GM23338 (cell line): ENCODE data around the gene ZBTB1. TPM values are rescaled to one million over a fixed set of nuclear protein-coding genes. Genes with fewer than 3 reads are reported as not detected.
"Not testable (repeated sequence)": the region's sequence is repeated elsewhere in the genome, so short reads cannot be mapped to it uniquely, and the experiment has no call there.

Source experiments
- ATAC-seq: fragments of 200-7000 bp; cut with Tn5 transposase; 3 replicates; pipeline ENCODE4 v1.9.1; 2020
- DNase-seq: peaks from one replicate; pipeline ENCODE4 v3.0.0-alpha.2; 2015; ENCODE audit warnings: low spot score
- H2AFZ ChIP-seq: fragments of 200-600 bp; sonication (generic); 2 replicates; pipeline ENCODE4 v1.8.0; 2016; ENCODE audit warnings: antibody characterized with exemption, mild to moderate bottlenecking, moderate library complexity
- H3F3A ChIP-seq: fragments of 200-600 bp; sonication (generic); replicated peaks from 2 replicates; pipeline ENCODE4 v1.8.0; 2017; ENCODE audit warnings: antibody characterized with exemption, mixed run types, low read depth
- H3K27ac ChIP-seq: fragments of 200-600 bp; sonication (generic); 2 replicates; pipeline ENCODE4 v1.6.1; 2016; ENCODE audit warnings: low read depth
- H3K27me3 ChIP-seq: fragments of 200-600 bp; sonication (generic); 2 replicates; pipeline ENCODE4 v1.8.0; 2016; ENCODE audit warnings: mild to moderate bottlenecking, mixed run types, moderate library complexity; ENCODE audit not compliant: insufficient read depth
- H3K36me3 ChIP-seq: fragments of 200-600 bp; sonication (generic); 2 replicates; pipeline ENCODE4 v1.8.0; 2016; ENCODE audit warnings: mild to moderate bottlenecking; ENCODE audit not compliant: insufficient read depth
- H3K4me1 ChIP-seq: fragments of 200-600 bp; sonication (generic); 2 replicates; pipeline ENCODE4 v1.8.0; 2016; ENCODE audit warnings: mild to moderate bottlenecking, moderate library complexity; ENCODE audit not compliant: insufficient read depth
- H3K4me2 ChIP-seq: fragments of 200-600 bp; sonication (generic); 2 replicates; pipeline ENCODE4 v1.7.1; 2017; ENCODE audit warnings: mixed run types
- H3K4me3 ChIP-seq: fragments of 200-600 bp; sonication (generic); 2 replicates; pipeline ENCODE4 v1.6.1; 2016; ENCODE audit warnings: mixed run types
- H3K79me2 ChIP-seq: fragments of 200-600 bp; sonication (generic); replicated peaks from 2 replicates; pipeline ENCODE4 v1.8.0; 2017; ENCODE audit warnings: mild to moderate bottlenecking; ENCODE audit not compliant: insufficient read depth
- H3K9me2 ChIP-seq: fragments of 200-600 bp; sonication (generic); 2 replicates; pipeline ENCODE4 v1.8.0; 2017; ENCODE audit not compliant: insufficient read depth
- H4K20me1 ChIP-seq: fragments of 200-600 bp; sonication (generic); replicated peaks from 2 replicates; pipeline ENCODE4 v1.8.0; 2017; ENCODE audit warnings: mild to moderate bottlenecking; ENCODE audit not compliant: insufficient read depth
- H3K27ac Mint-ChIP-seq: 2 replicates; pipeline ENCODE4 v1.8.0; 2020; ENCODE audit warnings: inconsistent platforms, mild to moderate bottlenecking, moderate library complexity, mixed read lengths
- H3K27me3 Mint-ChIP-seq: 3 replicates; pipeline ENCODE4 v1.8.0; 2022; ENCODE audit warnings: low read depth, mild to moderate bottlenecking, moderate library complexity, mixed read lengths, inconsistent platforms; ENCODE audit not compliant: insufficient read depth, poor library complexity
- H3K36me3 Mint-ChIP-seq: 3 replicates; pipeline ENCODE4 v1.8.0; 2021; ENCODE audit warnings: low read depth, mild to moderate bottlenecking, inconsistent platforms, moderate library complexity, mixed read lengths
- H3K4me1 Mint-ChIP-seq: 3 replicates; pipeline ENCODE4 v1.8.0; 2020; ENCODE audit warnings: mild to moderate bottlenecking, inconsistent platforms, mixed read lengths
- H3K4me3 Mint-ChIP-seq: 3 replicates; pipeline ENCODE4 v1.8.0; 2021; ENCODE audit warnings: moderate library complexity, mild to moderate bottlenecking, inconsistent platforms, mixed read lengths
- H3K9me3 Mint-ChIP-seq: 3 replicates; pipeline ENCODE4 v1.8.0; 2020; ENCODE audit warnings: moderate library complexity, mild to moderate bottlenecking, inconsistent platforms, mixed read lengths
- CREB1 ChIP-seq: fragments of 250-450 bp; sonication (Bioruptor Pico); IDR thresholded peaks from 2 replicates; pipeline ENCODE4 v1.5.0; 2020; ENCODE audit warnings: low read depth, mild to moderate bottlenecking, moderate library complexity
- POLR2AphosphoS5 ChIP-seq: IDR thresholded peaks from 2 replicates; pipeline ENCODE4 v1.6.1; 2016; ENCODE audit warnings: antibody characterized with exemption, low read depth
- ZNF331 ChIP-seq: fragments of 250-450 bp; sonication (Bioruptor Pico); IDR thresholded peaks from 2 replicates; pipeline ENCODE4 v1.5.0; 2020; ENCODE audit warnings: low read depth, mild to moderate bottlenecking, moderate library complexity
- polyA plus RNA-seq: library from polyadenylated mRNA; unstranded; fragments of >200 nt; fragmentation: Nextera tagmentation; extraction: Ambion mirVana; gene quantifications from 2 replicates; pipeline ENCODE4 v1.2.1, GENCODE V29; 2016
- total RNA-seq: library from RNA; depleted of rRNA; stranded (reverse); fragments of >200 nt; shearing (Covaris generic); gene quantifications from 2 replicates; pipeline ENCODE4 v1.2.3, GENCODE V29; 2014
- TF ChIP-seq, protein P1 (sequence below), 2 experiments: fragments of 200-600 bp in 1 of 2; sonication (generic) in 1 of 2; conservative IDR thresholded peaks; 2 replicates each; pipeline versions ENCODE4 v1.5.1 to v1.6.1; 2016 to 2017; ENCODE audit warnings: antibody characterized with exemption in 2 of 2, low read depth in 2 of 2, mild to moderate bottlenecking in 2 of 2, moderate library complexity in 1 of 2
- TF ChIP-seq, protein P2 (sequence below): IDR thresholded peaks from one replicate; pipeline ENCODE4 v1.6.1; 2018; ENCODE audit warnings: antibody characterized with exemption; ENCODE audit not compliant: unreplicated experiment
- TF ChIP-seq, protein P3 (sequence below): fragments of 250-450 bp; sonication (Bioruptor Pico); IDR thresholded peaks from 2 replicates; pipeline ENCODE4 v1.5.0; 2020; ENCODE audit warnings: mild to moderate bottlenecking, moderate library complexity

ZBTB1 gene
- total and polyA plus RNA-seq, 2 experiments from 2014 or later: 11.2 to 33.0 TPM

DNA sequence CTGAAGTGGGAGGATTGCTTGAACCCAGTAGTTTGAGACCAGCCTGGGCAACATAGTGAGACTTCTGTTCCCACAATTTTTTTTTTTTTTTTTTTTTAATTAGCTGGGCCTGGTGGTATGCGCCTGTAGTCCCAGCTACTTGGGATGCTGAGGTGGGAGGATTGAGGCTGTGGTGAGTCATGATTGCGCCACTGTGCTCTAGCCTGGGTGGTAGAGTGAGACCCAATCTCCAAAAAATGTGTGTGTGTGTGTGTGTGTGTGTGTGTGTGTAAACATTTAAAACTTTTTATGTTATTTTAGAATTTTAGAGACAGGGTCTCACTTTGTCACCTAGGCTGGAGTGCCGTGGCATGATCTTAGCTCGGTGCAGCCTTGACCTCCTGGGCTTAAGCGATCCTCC lies 52.0 kb downstream of the ZBTB1 start (continued):
- TF ChIP-seq CREB1 (CRISPR knock-in tag): no peak

DNA sequence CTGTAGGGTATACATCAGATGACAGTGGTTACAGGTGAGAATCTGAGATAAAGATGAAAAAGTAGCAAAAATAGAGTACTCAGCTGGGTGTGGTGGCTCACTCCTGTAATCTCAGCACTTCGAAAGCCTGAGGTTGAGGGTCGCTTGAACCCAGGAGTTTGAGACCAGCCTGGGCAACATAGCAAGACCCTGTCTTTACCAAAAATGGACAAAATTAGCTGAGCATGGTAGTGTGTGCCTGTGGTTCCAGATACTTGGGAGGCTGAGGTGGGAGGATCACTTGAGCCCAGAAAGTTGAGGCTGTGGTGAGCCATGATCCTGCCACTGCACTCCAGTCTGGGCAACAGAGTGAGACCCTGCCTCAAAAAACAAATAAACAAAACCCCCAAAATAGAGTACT lies 53.6 kb downstream of the ZBTB1 start:
- not testable (repeated sequence) for ATAC-seq, H3K4me2 ChIP-seq, H3K27ac Mint-ChIP-seq, H3K36me3 ChIP-seq, H3K79me2 ChIP-seq, H3K36me3 Mint-ChIP-seq, H3K9me3 Mint-ChIP-seq, H3K4me1 ChIP-seq, DNase-seq, H3K27ac ChIP-seq, H3K4me3 ChIP-seq, H3F3A ChIP-seq, H3K9me2 ChIP-seq, H3K27me3 Mint-ChIP-seq, H2AFZ ChIP-seq, H4K20me1 ChIP-seq, H3K4me3 Mint-ChIP-seq, H3K27me3 ChIP-seq
- peaks cover 12% of the 10 kb centered on the region for H3K4me1 Mint-ChIP-seq

DNA sequence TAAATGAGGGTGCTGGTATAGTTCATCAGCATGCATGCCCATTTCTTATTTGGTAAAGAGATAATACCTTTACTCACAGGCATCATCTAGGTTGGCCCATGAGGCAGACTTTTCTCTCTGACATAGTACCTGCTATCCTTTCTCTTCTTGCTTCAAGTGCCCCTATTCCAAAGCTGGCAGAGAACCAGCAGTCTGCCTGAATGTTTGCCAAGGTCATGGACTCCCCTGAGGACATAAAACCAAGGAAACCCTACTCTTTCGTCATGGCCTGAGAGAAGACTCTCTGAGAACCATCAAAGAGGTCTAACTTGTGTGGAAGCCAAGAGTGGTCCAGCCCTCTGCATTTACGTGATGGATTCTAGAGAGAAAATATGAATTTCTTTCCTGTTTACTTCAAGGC lies 57.1 kb downstream of the ZBTB1 start:
- Mint-ChIP-seq H3K4me3 (no peak overlapping the region; the same call in 2 of the 3 replicates), H3K27me3 (peaks cover 2% of the 10 kb centered on the region), H3K9me3 (no peaks in the 10 kb centered on the region), H3K4me1 (peaks cover 9% of the 10 kb centered on the region), H3K27ac (no peak overlapping the region), H3K36me3 (no peaks in the 10 kb centered on the region)
- H3K4me3 ChIP-seq: no peak overlapping the region
- H4K20me1 ChIP-seq: no peaks in the 10 kb centered on the region
- H3F3A ChIP-seq: no peaks in the 10 kb centered on the region
- H3K4me1 ChIP-seq: peaks cover 5% of the 10 kb centered on the region; the same call in 1 of the 2 replicates
- ATAC-seq: no peak
- H3K27me3 ChIP-seq: no peaks in the 10 kb centered on the region
- DNase-seq: no peak
- H3K36me3 ChIP-seq: 0 out of 2 replicates have a peak, but pooled peaks cover 4% of the 10 kb centered on the region
- no peaks in the 10 kb centered on the region for H3K79me2 ChIP-seq
- H3K4me2 ChIP-seq: no peak overlapping the region
- no peak for TF ChIP-seq POLR2AphosphoS5
- TF ChIP-seq, protein P1, sequence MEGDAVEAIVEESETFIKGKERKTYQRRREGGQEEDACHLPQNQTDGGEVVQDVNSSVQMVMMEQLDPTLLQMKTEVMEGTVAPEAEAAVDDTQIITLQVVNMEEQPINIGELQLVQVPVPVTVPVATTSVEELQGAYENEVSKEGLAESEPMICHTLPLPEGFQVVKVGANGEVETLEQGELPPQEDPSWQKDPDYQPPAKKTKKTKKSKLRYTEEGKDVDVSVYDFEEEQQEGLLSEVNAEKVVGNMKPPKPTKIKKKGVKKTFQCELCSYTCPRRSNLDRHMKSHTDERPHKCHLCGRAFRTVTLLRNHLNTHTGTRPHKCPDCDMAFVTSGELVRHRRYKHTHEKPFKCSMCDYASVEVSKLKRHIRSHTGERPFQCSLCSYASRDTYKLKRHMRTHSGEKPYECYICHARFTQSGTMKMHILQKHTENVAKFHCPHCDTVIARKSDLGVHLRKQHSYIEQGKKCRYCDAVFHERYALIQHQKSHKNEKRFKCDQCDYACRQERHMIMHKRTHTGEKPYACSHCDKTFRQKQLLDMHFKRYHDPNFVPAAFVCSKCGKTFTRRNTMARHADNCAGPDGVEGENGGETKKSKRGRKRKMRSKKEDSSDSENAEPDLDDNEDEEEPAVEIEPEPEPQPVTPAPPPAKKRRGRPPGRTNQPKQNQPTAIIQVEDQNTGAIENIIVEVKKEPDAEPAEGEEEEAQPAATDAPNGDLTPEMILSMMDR (conservative IDR thresholded peaks at IDR 0.05; ENCODE audit: low read depth in 2 of 2): no peak
- TF ChIP-seq, protein P2, sequence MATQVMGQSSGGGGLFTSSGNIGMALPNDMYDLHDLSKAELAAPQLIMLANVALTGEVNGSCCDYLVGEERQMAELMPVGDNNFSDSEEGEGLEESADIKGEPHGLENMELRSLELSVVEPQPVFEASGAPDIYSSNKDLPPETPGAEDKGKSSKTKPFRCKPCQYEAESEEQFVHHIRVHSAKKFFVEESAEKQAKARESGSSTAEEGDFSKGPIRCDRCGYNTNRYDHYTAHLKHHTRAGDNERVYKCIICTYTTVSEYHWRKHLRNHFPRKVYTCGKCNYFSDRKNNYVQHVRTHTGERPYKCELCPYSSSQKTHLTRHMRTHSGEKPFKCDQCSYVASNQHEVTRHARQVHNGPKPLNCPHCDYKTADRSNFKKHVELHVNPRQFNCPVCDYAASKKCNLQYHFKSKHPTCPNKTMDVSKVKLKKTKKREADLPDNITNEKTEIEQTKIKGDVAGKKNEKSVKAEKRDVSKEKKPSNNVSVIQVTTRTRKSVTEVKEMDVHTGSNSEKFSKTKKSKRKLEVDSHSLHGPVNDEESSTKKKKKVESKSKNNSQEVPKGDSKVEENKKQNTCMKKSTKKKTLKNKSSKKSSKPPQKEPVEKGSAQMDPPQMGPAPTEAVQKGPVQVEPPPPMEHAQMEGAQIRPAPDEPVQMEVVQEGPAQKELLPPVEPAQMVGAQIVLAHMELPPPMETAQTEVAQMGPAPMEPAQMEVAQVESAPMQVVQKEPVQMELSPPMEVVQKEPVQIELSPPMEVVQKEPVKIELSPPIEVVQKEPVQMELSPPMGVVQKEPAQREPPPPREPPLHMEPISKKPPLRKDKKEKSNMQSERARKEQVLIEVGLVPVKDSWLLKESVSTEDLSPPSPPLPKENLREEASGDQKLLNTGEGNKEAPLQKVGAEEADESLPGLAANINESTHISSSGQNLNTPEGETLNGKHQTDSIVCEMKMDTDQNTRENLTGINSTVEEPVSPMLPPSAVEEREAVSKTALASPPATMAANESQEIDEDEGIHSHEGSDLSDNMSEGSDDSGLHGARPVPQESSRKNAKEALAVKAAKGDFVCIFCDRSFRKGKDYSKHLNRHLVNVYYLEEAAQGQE: no peak
- TF ChIP-seq, protein P3, sequence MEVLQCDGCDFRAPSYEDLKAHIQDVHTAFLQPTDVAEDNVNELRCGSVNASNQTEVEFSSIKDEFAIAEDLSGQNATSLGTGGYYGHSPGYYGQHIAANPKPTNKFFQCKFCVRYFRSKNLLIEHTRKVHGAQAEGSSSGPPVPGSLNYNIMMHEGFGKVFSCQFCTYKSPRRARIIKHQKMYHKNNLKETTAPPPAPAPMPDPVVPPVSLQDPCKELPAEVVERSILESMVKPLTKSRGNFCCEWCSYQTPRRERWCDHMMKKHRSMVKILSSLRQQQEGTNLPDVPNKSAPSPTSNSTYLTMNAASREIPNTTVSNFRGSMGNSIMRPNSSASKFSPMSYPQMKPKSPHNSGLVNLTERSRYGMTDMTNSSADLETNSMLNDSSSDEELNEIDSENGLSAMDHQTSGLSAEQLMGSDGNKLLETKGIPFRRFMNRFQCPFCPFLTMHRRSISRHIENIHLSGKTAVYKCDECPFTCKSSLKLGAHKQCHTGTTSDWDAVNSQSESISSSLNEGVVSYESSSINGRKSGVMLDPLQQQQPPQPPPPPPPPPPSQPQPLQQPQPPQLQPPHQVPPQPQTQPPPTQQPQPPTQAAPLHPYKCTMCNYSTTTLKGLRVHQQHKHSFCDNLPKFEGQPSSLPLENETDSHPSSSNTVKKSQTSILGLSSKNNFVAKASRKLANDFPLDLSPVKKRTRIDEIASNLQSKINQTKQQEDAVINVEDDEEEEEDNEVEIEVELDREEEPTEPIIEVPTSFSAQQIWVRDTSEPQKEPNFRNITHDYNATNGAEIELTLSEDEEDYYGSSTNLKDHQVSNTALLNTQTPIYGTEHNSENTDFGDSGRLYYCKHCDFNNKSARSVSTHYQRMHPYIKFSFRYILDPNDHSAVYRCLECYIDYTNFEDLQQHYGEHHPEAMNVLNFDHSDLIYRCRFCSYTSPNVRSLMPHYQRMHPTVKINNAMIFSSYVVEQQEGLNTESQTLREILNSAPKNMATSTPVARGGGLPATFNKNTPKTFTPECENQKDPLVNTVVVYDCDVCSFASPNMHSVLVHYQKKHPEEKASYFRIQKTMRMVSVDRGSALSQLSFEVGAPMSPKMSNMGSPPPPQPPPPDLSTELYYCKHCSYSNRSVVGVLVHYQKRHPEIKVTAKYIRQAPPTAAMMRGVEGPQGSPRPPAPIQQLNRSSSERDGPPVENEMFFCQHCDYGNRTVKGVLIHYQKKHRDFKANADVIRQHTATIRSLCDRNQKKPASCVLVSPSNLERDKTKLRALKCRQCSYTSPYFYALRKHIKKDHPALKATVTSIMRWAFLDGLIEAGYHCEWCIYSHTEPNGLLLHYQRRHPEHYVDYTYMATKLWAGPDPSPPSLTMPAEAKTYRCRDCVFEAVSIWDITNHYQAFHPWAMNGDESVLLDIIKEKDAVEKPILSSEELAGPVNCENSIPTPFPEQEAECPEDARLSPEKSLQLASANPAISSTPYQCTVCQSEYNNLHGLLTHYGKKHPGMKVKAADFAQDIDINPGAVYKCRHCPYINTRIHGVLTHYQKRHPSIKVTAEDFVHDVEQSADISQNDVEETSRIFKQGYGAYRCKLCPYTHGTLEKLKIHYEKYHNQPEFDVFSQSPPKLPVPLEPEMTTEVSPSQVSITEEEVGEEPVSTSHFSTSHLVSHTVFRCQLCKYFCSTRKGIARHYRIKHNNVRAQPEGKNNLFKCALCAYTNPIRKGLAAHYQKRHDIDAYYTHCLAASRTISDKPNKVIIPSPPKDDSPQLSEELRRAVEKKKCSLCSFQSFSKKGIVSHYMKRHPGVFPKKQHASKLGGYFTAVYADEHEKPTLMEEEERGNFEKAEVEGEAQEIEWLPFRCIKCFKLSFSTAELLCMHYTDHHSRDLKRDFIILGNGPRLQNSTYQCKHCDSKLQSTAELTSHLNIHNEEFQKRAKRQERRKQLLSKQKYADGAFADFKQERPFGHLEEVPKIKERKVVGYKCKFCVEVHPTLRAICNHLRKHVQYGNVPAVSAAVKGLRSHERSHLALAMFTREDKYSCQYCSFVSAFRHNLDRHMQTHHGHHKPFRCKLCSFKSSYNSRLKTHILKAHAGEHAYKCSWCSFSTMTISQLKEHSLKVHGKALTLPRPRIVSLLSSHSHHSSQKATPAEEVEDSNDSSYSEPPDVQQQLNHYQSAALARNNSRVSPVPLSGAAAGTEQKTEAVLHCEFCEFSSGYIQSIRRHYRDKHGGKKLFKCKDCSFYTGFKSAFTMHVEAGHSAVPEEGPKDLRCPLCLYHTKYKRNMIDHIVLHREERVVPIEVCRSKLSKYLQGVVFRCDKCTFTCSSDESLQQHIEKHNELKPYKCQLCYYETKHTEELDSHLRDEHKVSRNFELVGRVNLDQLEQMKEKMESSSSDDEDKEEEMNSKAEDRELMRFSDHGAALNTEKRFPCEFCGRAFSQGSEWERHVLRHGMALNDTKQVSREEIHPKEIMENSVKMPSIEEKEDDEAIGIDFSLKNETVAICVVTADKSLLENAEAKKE: no peak
- TF ChIP-seq ZNF331: no peak
- TF ChIP-seq CREB1 (CRISPR knock-in tag): no peak
- no peaks in the 10 kb centered on the region for H3K9me2 ChIP-seq
- H2AFZ ChIP-seq: no peak overlapping the region
- H3K27ac ChIP-seq: no peak overlapping the region
